RWPE2 (cell line): ENCODE results near the gene RAC2.

Source experiments
- ATAC-seq: fragments of 200-7000 bp; cut with Tn5 transposase; 3 replicates; pipeline ENCODE4 v1.9.1; 2021; ENCODE audit warnings: low read depth
- DNase-seq: peaks from one replicate; pipeline ENCODE4 v3.0.0-alpha.2; 2020; ENCODE audit warnings: low spot score
- H3K27ac ChIP-seq: fragments of 450-650 bp; 2 replicates; pipeline ENCODE4 v1.5.1; 2017; ENCODE audit warnings: mild to moderate bottlenecking; ENCODE audit not compliant: poor library complexity, severe bottlenecking
- H3K27me3 ChIP-seq: fragments of 250-450 bp; sonication (Bioruptor Pico); 2 replicates; pipeline ENCODE4 v1.5.1; 2021; ENCODE audit warnings: mild to moderate bottlenecking, moderate library complexity; ENCODE audit not compliant: insufficient read depth, poor library complexity, severe bottlenecking
- H3K36me3 ChIP-seq: fragments of 250-450 bp; sonication (Bioruptor Pico); 2 replicates; pipeline ENCODE4 v1.5.1; 2020; ENCODE audit warnings: low read depth, mild to moderate bottlenecking, moderate library complexity
- H3K4me1 ChIP-seq: fragments of 250-450 bp; sonication (Bioruptor Pico); 2 replicates; pipeline ENCODE4 v1.5.1; 2021; ENCODE audit warnings: mild to moderate bottlenecking, moderate library complexity; ENCODE audit not compliant: insufficient read depth, poor library complexity, severe bottlenecking
- H3K4me3 ChIP-seq: fragments of 250-450 bp; sonication (Bioruptor Pico); 2 replicates; pipeline ENCODE4 v1.5.1; 2021; ENCODE audit warnings: mild to moderate bottlenecking, moderate library complexity; ENCODE audit not compliant: severe bottlenecking
- H3K9me3 ChIP-seq: fragments of 250-450 bp; sonication (Bioruptor Pico); 2 replicates; pipeline ENCODE4 v1.5.1; 2021; ENCODE audit warnings: mild to moderate bottlenecking, moderate library complexity; ENCODE audit not compliant: severe bottlenecking
- CTCF ChIP-seq: fragments of 450-650 bp; IDR thresholded peaks from one replicate; pipeline ENCODE4 v1.5.1; 2017; ENCODE audit warnings: mild to moderate bottlenecking, moderate library complexity; ENCODE audit not compliant: poor library complexity, severe bottlenecking

RAC2 gene

GRCh38 chr22:37194750-37195149, 49.3 kb downstream of the RAC2 start:
- H3K27ac ChIP-seq, result no peak overlapping the region

GRCh38 chr22:37193629-37194191, 50.4 kb downstream of the RAC2 start:
- DNase-seq, result peak; percentile 6
- TF ChIP-seq CTCF, result no peak
- H3K4me1 ChIP-seq, result peaks cover 48% of the 10 kb centered on the region
- ATAC-seq, result no peak
- H3K9me3 ChIP-seq, result no peaks in the 10 kb centered on the region
- no peak overlapping the region for H3K4me3 ChIP-seq
- no peaks in the 10 kb centered on the region for H3K27me3 ChIP-seq
- no peak overlapping the region for H3K27ac ChIP-seq
- H3K36me3 ChIP-seq, result no peaks in the 10 kb centered on the region

More at GRCh38 chr22:37194750-37195149, 49.3 kb downstream of the RAC2 start:
- ATAC-seq (no peak), DNase-seq (no peak)
- H3K4me3 ChIP-seq, result no peak overlapping the region
- H3K4me1 ChIP-seq, result peaks cover 40% of the 10 kb centered on the region
- H3K36me3 ChIP-seq, result no peaks in the 10 kb centered on the region
- TF ChIP-seq CTCF, result no peak
- H3K27me3 ChIP-seq, result no peaks in the 10 kb centered on the region
- H3K9me3 ChIP-seq, result no peaks in the 10 kb centered on the region

GRCh38 chr22:37192741-37193140, 51.3 kb downstream of the RAC2 start:
- no peaks in the 10 kb centered on the region for H3K9me3 ChIP-seq
- no peak for TF ChIP-seq CTCF
- H3K36me3 ChIP-seq, result no peaks in the 10 kb centered on the region
- peaks cover 51% of the 10 kb centered on the region for H3K4me1 ChIP-seq
- H3K27ac ChIP-seq, result no peak overlapping the region
- no peaks in the 10 kb centered on the region for H3K27me3 ChIP-seq
- ATAC-seq (no peak), DNase-seq (no peak)
- H3K4me3 ChIP-seq, result no peak overlapping the region

- ATAC-seq, result no peak
- H3K27ac ChIP-seq, result no peak overlapping the region
- TF ChIP-seq CTCF, result no peak
- no peaks in the 10 kb centered on the region for H3K9me3 ChIP-seq
- no peaks in the 10 kb centered on the region for H3K27me3 ChIP-seq
- no peaks in the 10 kb centered on the region for H3K36me3 ChIP-seq
- H3K4me1 ChIP-seq, result peaks cover 51% of the 10 kb centered on the region
- no peak for DNase-seq
- no peak overlapping the region for H3K4me3 ChIP-seq
These were observed 51.9 kb downstream of the RAC2 start for GRCh38 chr22:37192204-37192603.

- Histone ChIP-seq H3K27me3 (no peaks in the 10 kb centered on the region), H3K4me3 (no peak overlapping the region), H3K36me3 (no peaks in the 10 kb centered on the region), H3K4me1 (peaks cover 42% of the 10 kb centered on the region), H3K9me3 (no peaks in the 10 kb centered on the region), H3K27ac (peak overlapping the region; percentile 92)
- no peak for TF ChIP-seq CTCF
- DNase-seq, result peak; percentile 7
- ATAC-seq, result no peak
These were observed 53.7 kb downstream of the RAC2 start for GRCh38 chr22:37190262-37190780.
